ENCODE results near the gene EFCC1. TPM values are rescaled to one million over a fixed set of nuclear protein-coding genes. Genes with fewer than 3 reads are reported as not detected.
"Not testable (repeated sequence)": the region's sequence is repeated elsewhere in the genome, so short reads cannot be mapped to it uniquely, and the experiment has no call there.

Gene EFCC1
- total RNA-seq, 1 experiment from 2014 or later: not detected

GRCh38 chr3:129063091-129063640 is 62.1 kb downstream of the EFCC1 start:
- no peak overlapping the region for H3K27ac ChIP-seq (ENCODE audit: low read length)
- DNase-seq: no peak

GRCh38 chr3:129063841-129064482 is 62.9 kb downstream of the EFCC1 start:
- Histone ChIP-seq H3K27ac (ENCODE audit: low read length) (no peak overlapping the region), H3K79me2 (ENCODE audit: low read length) (no peaks in the 10 kb centered on the region), H3K9me3 (ENCODE audit: low read length) (no peaks in the 10 kb centered on the region), H3K4me3 (ENCODE audit: low read length) (no peak overlapping the region), H3K4me1 (ENCODE audit: low read length) (no peaks in the 10 kb centered on the region), H3K4me2 (ENCODE audit: low read depth, low read length, poor library complexity, severe bottlenecking) (no peak overlapping the region), H4K20me1 (ENCODE audit: insufficient read depth, low read depth, low read length) (no peaks in the 10 kb centered on the region), H3K9me2 (replicated peaks; ENCODE audit: insufficient read depth, low read length) (no peaks in the 10 kb centered on the region), H3K9ac (ENCODE audit: low read length) (no peak overlapping the region), H2AFZ (ENCODE audit: low read length) (no peak overlapping the region), H3K27me3 (ENCODE audit: low read length) (no peaks in the 10 kb centered on the region), H3K36me3 (ENCODE audit: insufficient read depth, low read length) (no peaks in the 10 kb centered on the region)
- DNase-seq: no peak

More at GRCh38 chr3:129063091-129063640, 62.1 kb downstream of the EFCC1 start:
- Histone ChIP-seq H3K4me3 (ENCODE audit: low read length) (no peak overlapping the region), H3K36me3 (ENCODE audit: insufficient read depth, low read length) (no peaks in the 10 kb centered on the region), H2AFZ (ENCODE audit: low read length) (no peak overlapping the region), H3K9me2 (replicated peaks; ENCODE audit: insufficient read depth, low read length) (no peaks in the 10 kb centered on the region), H3K27me3 (ENCODE audit: low read length) (no peaks in the 10 kb centered on the region), H3K9me3 (ENCODE audit: low read length) (no peaks in the 10 kb centered on the region), H3K4me2 (ENCODE audit: low read depth, low read length, poor library complexity, severe bottlenecking) (no peak overlapping the region), H3K79me2 (ENCODE audit: low read length) (no peaks in the 10 kb centered on the region), H3K4me1 (ENCODE audit: low read length) (peaks cover 7% of the 10 kb centered on the region), H4K20me1 (ENCODE audit: insufficient read depth, low read depth, low read length) (no peaks in the 10 kb centered on the region), H3K9ac (ENCODE audit: low read length) (no peak overlapping the region)

GRCh38 chr3:129065016-129065719 is 64.1 kb downstream of the EFCC1 start:
- H3K9ac ChIP-seq (ENCODE audit: low read length): no peak overlapping the region
- no peak overlapping the region for H3K27ac ChIP-seq (ENCODE audit: low read length)

GRCh38 chr3:129065720-129066073 is 64.6 kb downstream of the EFCC1 start:
- H3K27me3 ChIP-seq (ENCODE audit: low read length): no peaks in the 10 kb centered on the region
- H3K9ac ChIP-seq (ENCODE audit: low read length): no peak overlapping the region
- H4K20me1 ChIP-seq (ENCODE audit: insufficient read depth, low read depth, low read length): no peaks in the 10 kb centered on the region
- no peaks in the 10 kb centered on the region for H3K36me3 ChIP-seq (ENCODE audit: insufficient read depth, low read length)
- no peak overlapping the region for H3K4me2 ChIP-seq (ENCODE audit: low read depth, low read length, poor library complexity, severe bottlenecking)
- no peaks in the 10 kb centered on the region for H3K79me2 ChIP-seq (ENCODE audit: low read length)
- H3K4me3 ChIP-seq (ENCODE audit: low read length): no peak overlapping the region
- DNase-seq: no peak
- no peaks in the 10 kb centered on the region for H3K9me3 ChIP-seq (ENCODE audit: low read length)
- no peaks in the 10 kb centered on the region for H3K9me2 ChIP-seq (replicated peaks; ENCODE audit: insufficient read depth, low read length)
- no peaks in the 10 kb centered on the region for H3K4me1 ChIP-seq (ENCODE audit: low read length)
- no peak overlapping the region for H3K27ac ChIP-seq (ENCODE audit: low read length)
- H2AFZ ChIP-seq (ENCODE audit: low read length): no peak overlapping the region

More at GRCh38 chr3:129065016-129065719, 64.1 kb downstream of the EFCC1 start:
- Histone ChIP-seq H2AFZ (ENCODE audit: low read length) (no peak overlapping the region), H4K20me1 (ENCODE audit: insufficient read depth, low read depth, low read length) (no peaks in the 10 kb centered on the region), H3K9me3 (ENCODE audit: low read length) (no peaks in the 10 kb centered on the region), H3K4me2 (ENCODE audit: low read depth, low read length, poor library complexity, severe bottlenecking) (no peak overlapping the region), H3K79me2 (ENCODE audit: low read length) (no peaks in the 10 kb centered on the region), H3K4me3 (ENCODE audit: low read length) (no peak overlapping the region), H3K4me1 (ENCODE audit: low read length) (no peaks in the 10 kb centered on the region), H3K36me3 (ENCODE audit: insufficient read depth, low read length) (no peaks in the 10 kb centered on the region), H3K9me2 (replicated peaks; ENCODE audit: insufficient read depth, low read length) (no peaks in the 10 kb centered on the region), H3K27me3 (ENCODE audit: low read length) (no peaks in the 10 kb centered on the region)
- DNase-seq: no peak

- not testable (repeated sequence) for H3K36me3 ChIP-seq (ENCODE audit: insufficient read depth, low read length); H3K4me3 ChIP-seq (ENCODE audit: low read length); H2AFZ ChIP-seq (ENCODE audit: low read length); H3K9me2 ChIP-seq (replicated peaks; ENCODE audit: insufficient read depth, low read length); DNase-seq; H3K27ac ChIP-seq (ENCODE audit: low read length); H3K9me3 ChIP-seq (ENCODE audit: low read length); H3K27me3 ChIP-seq (ENCODE audit: low read length); H3K9ac ChIP-seq (ENCODE audit: low read length); H3K4me1 ChIP-seq (ENCODE audit: low read length); H4K20me1 ChIP-seq (ENCODE audit: insufficient read depth, low read depth, low read length); H3K79me2 ChIP-seq (ENCODE audit: low read length); H3K4me2 ChIP-seq (ENCODE audit: low read depth, low read length, poor library complexity, severe bottlenecking)
Observed at GRCh38 chr3:129067719-129068118, 66.6 kb downstream of the EFCC1 start.

GRCh38 chr3:129068291-129068886 is 67.3 kb downstream of the EFCC1 start:
- H3K4me2 ChIP-seq (ENCODE audit: low read depth, low read length, poor library complexity, severe bottlenecking): no peak overlapping the region
- H3K79me2 ChIP-seq (ENCODE audit: low read length): no peaks in the 10 kb centered on the region
- H3K9me3 ChIP-seq (ENCODE audit: low read length): no peaks in the 10 kb centered on the region
- H3K9ac ChIP-seq (ENCODE audit: low read length): no peak overlapping the region
- H3K36me3 ChIP-seq (ENCODE audit: insufficient read depth, low read length): no peaks in the 10 kb centered on the region
- no peaks in the 10 kb centered on the region for H3K4me1 ChIP-seq (ENCODE audit: low read length)
- no peak overlapping the region for H3K27ac ChIP-seq (ENCODE audit: low read length)
- H3K9me2 ChIP-seq (replicated peaks; ENCODE audit: insufficient read depth, low read length): no peaks in the 10 kb centered on the region
- no peak overlapping the region for H3K4me3 ChIP-seq (ENCODE audit: low read length)
- no peaks in the 10 kb centered on the region for H3K27me3 ChIP-seq (ENCODE audit: low read length)
- H2AFZ ChIP-seq (ENCODE audit: low read length): no peak overlapping the region
- H4K20me1 ChIP-seq (ENCODE audit: insufficient read depth, low read depth, low read length): no peaks in the 10 kb centered on the region
- DNase-seq: no peak

- H3K4me2 ChIP-seq (ENCODE audit: low read depth, low read length, poor library complexity, severe bottlenecking); H3K4me1 ChIP-seq (ENCODE audit: low read length); H3K79me2 ChIP-seq (ENCODE audit: low read length); DNase-seq; H3K27me3 ChIP-seq (ENCODE audit: low read length); H3K9me3 ChIP-seq (ENCODE audit: low read length); H2AFZ ChIP-seq (ENCODE audit: low read length); H3K9me2 ChIP-seq (replicated peaks; ENCODE audit: insufficient read depth, low read length); H3K27ac ChIP-seq (ENCODE audit: low read length); H3K9ac ChIP-seq (ENCODE audit: low read length); H3K36me3 ChIP-seq (ENCODE audit: insufficient read depth, low read length); H3K4me3 ChIP-seq (ENCODE audit: low read length); H4K20me1 ChIP-seq (ENCODE audit: insufficient read depth, low read depth, low read length): not testable (repeated sequence)
Observed at GRCh38 chr3:129069313-129070085, 68.4 kb downstream of the EFCC1 start.
